Panc1 (cell line): ENCODE data around the gene CD164L2. TPM values are rescaled to one million over a fixed set of nuclear protein-coding genes. Genes with fewer than 3 reads are reported as not detected.

Experiments
- ATAC-seq: fragments of 200-7000 bp; cut with Tn5 transposase; 2 replicates; pipeline ENCODE4 v1.9.1; 2020; ENCODE audit warnings: mild to moderate bottlenecking, moderate library complexity
- BruUV-seq: library from RNA; stranded (reverse); fragments of 400-500 nt; replicated peaks from 2 replicates; lab custom pipeline; 2021; lab: Mats Ljungman, UMichigan
- CTCF ChIA-PET: fragments of 300-600 bp; sonication (Branson Sonifier 250); formaldehyde crosslinking; loops from one replicate; lab custom pipeline; 2022; ENCODE audit warnings: antibody characterized with exemption; lab: Charles Lee
- POLR2A ChIA-PET: fragments of 300-600 bp; sonication (Branson Sonifier 250); formaldehyde crosslinking; loops from one replicate; lab custom pipeline; 2022; ENCODE audit warnings: antibody characterized with exemption; lab: Charles Lee
- DNase-seq: peaks from one replicate; pipeline ENCODE4 v3.0.0-alpha.2; 2010; ENCODE audit warnings: low read depth, low spot score
- H3K27ac ChIP-seq: 2 replicates; pipeline ENCODE4 v1.5.1; 2011; ENCODE audit warnings: mild to moderate bottlenecking, low read length, inconsistent platforms
- H3K27me3 ChIP-seq: fragments of 200-500 bp; sonication (Bioruptor generic); 2 replicates; pipeline ENCODE4 v1.6.0; 2014; ENCODE audit warnings: low read length, inconsistent platforms; ENCODE audit not compliant: control insufficient read depth, insufficient read depth
- H3K36me3 ChIP-seq: fragments of 200-500 bp; sonication (Bioruptor generic); 2 replicates; pipeline ENCODE4 v1.5.1; 2014; ENCODE audit warnings: inconsistent platforms, mild to moderate bottlenecking, low read length, moderate library complexity; ENCODE audit not compliant: control insufficient read depth, insufficient read depth
- H3K4me1 ChIP-seq: 2 replicates; pipeline ENCODE4 v1.5.1; 2011; ENCODE audit warnings: inconsistent platforms, mild to moderate bottlenecking, low read length, moderate library complexity; ENCODE audit not compliant: control insufficient read depth, insufficient read depth
- H3K4me3 ChIP-seq, 2 experiments: 2 replicates each; pipeline ENCODE4 v1.5.1; 2011 to 2012; ENCODE audit warnings: low read depth in 2 of 2, low read length in 2 of 2, mild to moderate bottlenecking in 2 of 2, inconsistent platforms in 1 of 2, moderate library complexity in 1 of 2
- H3K9me3 ChIP-seq: fragments of 200-500 bp; sonication (Bioruptor generic); 2 replicates; pipeline ENCODE4 v1.5.1; 2014; ENCODE audit warnings: low read depth, mild to moderate bottlenecking, inconsistent platforms, low read length, moderate library complexity; ENCODE audit not compliant: control insufficient read depth, insufficient read depth
- POLR2AphosphoS5 ChIP-seq: IDR thresholded peaks from 2 replicates; pipeline ENCODE4 v1.6.1; 2012; ENCODE audit warnings: mild to moderate bottlenecking, low read depth, low read length, moderate library complexity
- SIN3A ChIP-seq: IDR thresholded peaks from 2 replicates; pipeline ENCODE4 v1.6.1; 2012; ENCODE audit warnings: low read depth, mild to moderate bottlenecking, low read length, moderate library complexity, borderline replicate concordance; ENCODE audit not compliant: insufficient read depth
- TCF7L2 ChIP-seq: IDR thresholded peaks from 2 replicates; pipeline ENCODE4 v1.6.1; 2011; ENCODE audit warnings: mild to moderate bottlenecking, low read depth, low read length, inconsistent platforms
- in situ Hi-C: cut with HindIII; loops from 2 replicates; pipeline ENCODE4 v1.10.0; 2016; ENCODE audit warnings: low sequenced_read_pairs, low pct_unique_long_range_greater_than_20kb
- intact Hi-C: fragments of 100-400 bp; cut with micrococcal nuclease; formaldehyde crosslinking; loops from one replicate; pipeline ENCODE4 v1.10.0; 2022; ENCODE audit not compliant: unreplicated experiment
- total RNA-seq: library from RNA; stranded (reverse); gene quantifications from one replicate; pipeline ENCODE4 v1.2.1, GENCODE V29; 2021; ENCODE audit not compliant: unreplicated experiment
- TF ChIP-seq, protein P1 (sequence below): fragments of 450-650 bp; IDR thresholded peaks from 2 replicates; pipeline ENCODE4 v1.5.1; 2017; ENCODE audit warnings: mild to moderate bottlenecking
- TF ChIP-seq, protein P2 (sequence below), 2 experiments: IDR thresholded peaks; 2 replicates each; pipeline ENCODE4 v1.6.1; 2011 to 2012; ENCODE audit warnings: low read depth in 2 of 2, control low read depth in 1 of 2, low read length in 1 of 2, mild to moderate bottlenecking in 1 of 2, moderate library complexity in 1 of 2; ENCODE audit not compliant: insufficient read depth in 1 of 2

Gene CD164L2
- total RNA-seq, 1 experiment from 2014 or later = 0.13 TPM

DNA sequence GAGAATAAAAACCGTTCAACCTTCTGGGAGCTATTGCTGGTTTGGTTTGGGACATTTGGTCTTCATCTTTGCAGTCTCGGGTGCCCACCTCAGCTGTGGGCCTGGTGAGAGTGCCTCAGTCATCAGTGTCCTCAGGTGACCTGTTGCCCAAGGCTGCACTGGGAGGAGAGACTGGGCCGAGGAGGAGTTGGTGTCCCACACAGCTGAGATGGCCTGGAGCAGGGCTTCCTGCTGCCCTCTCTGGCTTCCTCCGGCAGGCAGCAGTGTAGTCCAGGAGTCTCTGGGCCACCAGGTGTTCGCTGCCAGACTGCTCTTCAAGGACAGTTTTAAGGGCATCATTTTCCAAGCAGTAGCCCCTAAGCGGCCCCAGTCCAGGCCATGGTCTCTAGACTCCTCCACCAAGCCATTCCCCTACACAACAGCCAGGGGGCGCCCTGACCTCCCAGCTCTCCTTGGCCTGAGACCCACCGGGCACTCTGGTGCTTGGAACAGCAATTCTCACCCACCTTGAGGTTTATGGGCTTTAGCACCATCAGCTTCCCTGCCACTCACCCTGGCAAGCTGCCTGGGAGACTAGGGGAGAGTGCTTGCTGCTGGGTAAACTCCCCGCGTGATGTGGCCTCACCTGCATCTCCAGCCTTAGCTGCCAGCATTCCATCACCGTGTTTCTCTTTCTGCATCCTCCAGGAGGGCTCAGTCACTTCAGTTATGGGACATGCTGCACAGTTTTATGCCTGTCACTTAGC is 50.4 kb downstream of the CD164L2 start:
- Histone ChIP-seq H3K9me3 (no peaks in the 10 kb centered on the region), H3K4me1 (no peaks in the 10 kb centered on the region), H3K27me3 (no peaks in the 10 kb centered on the region), H3K27ac (no peak overlapping the region), H3K4me3 (no peak overlapping the region), H3K36me3 (peaks cover 2% of the 10 kb centered on the region)
- BruUV-seq = no TSS peak
- peak; percentile 77 for ATAC-seq
- in situ Hi-C loops = no loop called here
- no peak for DNase-seq
- TF ChIP-seq, protein P1, sequence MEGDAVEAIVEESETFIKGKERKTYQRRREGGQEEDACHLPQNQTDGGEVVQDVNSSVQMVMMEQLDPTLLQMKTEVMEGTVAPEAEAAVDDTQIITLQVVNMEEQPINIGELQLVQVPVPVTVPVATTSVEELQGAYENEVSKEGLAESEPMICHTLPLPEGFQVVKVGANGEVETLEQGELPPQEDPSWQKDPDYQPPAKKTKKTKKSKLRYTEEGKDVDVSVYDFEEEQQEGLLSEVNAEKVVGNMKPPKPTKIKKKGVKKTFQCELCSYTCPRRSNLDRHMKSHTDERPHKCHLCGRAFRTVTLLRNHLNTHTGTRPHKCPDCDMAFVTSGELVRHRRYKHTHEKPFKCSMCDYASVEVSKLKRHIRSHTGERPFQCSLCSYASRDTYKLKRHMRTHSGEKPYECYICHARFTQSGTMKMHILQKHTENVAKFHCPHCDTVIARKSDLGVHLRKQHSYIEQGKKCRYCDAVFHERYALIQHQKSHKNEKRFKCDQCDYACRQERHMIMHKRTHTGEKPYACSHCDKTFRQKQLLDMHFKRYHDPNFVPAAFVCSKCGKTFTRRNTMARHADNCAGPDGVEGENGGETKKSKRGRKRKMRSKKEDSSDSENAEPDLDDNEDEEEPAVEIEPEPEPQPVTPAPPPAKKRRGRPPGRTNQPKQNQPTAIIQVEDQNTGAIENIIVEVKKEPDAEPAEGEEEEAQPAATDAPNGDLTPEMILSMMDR = peak; percentile 93
- TF ChIP-seq, protein P2, sequence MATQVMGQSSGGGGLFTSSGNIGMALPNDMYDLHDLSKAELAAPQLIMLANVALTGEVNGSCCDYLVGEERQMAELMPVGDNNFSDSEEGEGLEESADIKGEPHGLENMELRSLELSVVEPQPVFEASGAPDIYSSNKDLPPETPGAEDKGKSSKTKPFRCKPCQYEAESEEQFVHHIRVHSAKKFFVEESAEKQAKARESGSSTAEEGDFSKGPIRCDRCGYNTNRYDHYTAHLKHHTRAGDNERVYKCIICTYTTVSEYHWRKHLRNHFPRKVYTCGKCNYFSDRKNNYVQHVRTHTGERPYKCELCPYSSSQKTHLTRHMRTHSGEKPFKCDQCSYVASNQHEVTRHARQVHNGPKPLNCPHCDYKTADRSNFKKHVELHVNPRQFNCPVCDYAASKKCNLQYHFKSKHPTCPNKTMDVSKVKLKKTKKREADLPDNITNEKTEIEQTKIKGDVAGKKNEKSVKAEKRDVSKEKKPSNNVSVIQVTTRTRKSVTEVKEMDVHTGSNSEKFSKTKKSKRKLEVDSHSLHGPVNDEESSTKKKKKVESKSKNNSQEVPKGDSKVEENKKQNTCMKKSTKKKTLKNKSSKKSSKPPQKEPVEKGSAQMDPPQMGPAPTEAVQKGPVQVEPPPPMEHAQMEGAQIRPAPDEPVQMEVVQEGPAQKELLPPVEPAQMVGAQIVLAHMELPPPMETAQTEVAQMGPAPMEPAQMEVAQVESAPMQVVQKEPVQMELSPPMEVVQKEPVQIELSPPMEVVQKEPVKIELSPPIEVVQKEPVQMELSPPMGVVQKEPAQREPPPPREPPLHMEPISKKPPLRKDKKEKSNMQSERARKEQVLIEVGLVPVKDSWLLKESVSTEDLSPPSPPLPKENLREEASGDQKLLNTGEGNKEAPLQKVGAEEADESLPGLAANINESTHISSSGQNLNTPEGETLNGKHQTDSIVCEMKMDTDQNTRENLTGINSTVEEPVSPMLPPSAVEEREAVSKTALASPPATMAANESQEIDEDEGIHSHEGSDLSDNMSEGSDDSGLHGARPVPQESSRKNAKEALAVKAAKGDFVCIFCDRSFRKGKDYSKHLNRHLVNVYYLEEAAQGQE (IDR thresholded peaks at IDR 0.05; ENCODE audit: insufficient read depth in 1 of 2, low read depth in 2 of 2, low read length in 1 of 2) = no peak
- ChIA-PET CTCF (interaction anchor here (0.9 to 1.3 kb wide), 5 partner anchors 10 to 36 kb away, joined by 3 to 4 read pairs (median 3); no protein-coding TSS in a partner anchor), POLR2A (interaction anchor here (0.6 kb wide), 1 partner anchor 388 kb away, joined by 6 read pairs; no protein-coding TSS in a partner anchor)
- intact Hi-C loops = no loop called here

DNA sequence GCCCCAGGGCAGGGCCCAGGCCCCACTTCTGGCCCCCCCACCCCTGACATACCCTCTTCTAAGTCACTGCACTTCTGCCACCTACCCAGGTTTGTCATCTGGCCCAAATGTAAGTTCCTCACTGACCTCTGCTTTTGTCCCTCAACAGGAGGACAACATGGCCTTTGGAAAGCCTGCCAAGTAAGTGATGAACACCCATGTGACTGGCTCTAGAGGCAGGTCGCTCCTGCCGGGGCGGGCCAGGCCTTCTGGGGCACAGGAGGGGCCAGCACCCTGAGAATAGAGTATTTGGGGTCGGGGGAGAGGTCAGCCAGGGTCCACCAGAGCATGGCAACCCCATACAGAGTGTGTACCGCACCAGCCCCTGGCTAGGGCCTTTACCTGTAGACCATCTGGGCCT is 51.2 kb downstream of the CD164L2 start:
- TF ChIP-seq, protein P2 (IDR thresholded peaks at IDR 0.05; ENCODE audit: insufficient read depth in 1 of 2, low read depth in 2 of 2, low read length in 1 of 2) = no peak
- TF ChIP-seq, protein P1 = no peak
- TF ChIP-seq TCF7L2 (no peak), POLR2AphosphoS5 (no peak), SIN3A (no peak)
- Histone ChIP-seq H3K9me3 (no peaks in the 10 kb centered on the region), H3K4me1 (peaks cover 3% of the 10 kb centered on the region; the same call in 1 of the 2 replicates), H3K36me3 (peaks cover 2% of the 10 kb centered on the region), H3K4me3 (no peak overlapping the region), H3K27ac (no peak overlapping the region), H3K27me3 (no peaks in the 10 kb centered on the region)
- intact Hi-C loops = no loop called here
- DNase-seq (no peak), ATAC-seq (no peak)
- ChIA-PET CTCF (interaction anchor here (1.0 to 1.3 kb wide), 3 partner anchors 9 to 29 kb away, joined by 3 to 4 read pairs (median 3); no protein-coding TSS in a partner anchor), POLR2A (interaction anchor here (0.5 kb wide), 1 partner anchor 9 kb away, joined by 3 read pairs; no protein-coding TSS in a partner anchor)
- BruUV-seq = no TSS peak
- in situ Hi-C loops = no loop called here
